PC-3 (cell line): ENCODE results near the gene IL9. TPM values are rescaled to one million over a fixed set of nuclear protein-coding genes. Genes with fewer than 3 reads are reported as not detected.

Experiments used
- ATAC-seq: fragments of 200-7000 bp; cut with Tn5 transposase; 2 replicates; pipeline ENCODE4 v1.9.1; 2020; ENCODE audit warnings: mild to moderate bottlenecking, moderate library complexity
- Bru-seq: library from RNA; stranded (reverse); fragments of 400-500 nt; gene quantifications from one replicate; lab custom pipeline; 2021; lab: Mats Ljungman, UMichigan
- BruChase-seq, 2 experiments: library from RNA; stranded (reverse); fragments of 400-500 nt; gene quantifications; one replicate each; lab custom pipeline; 2021; lab: Mats Ljungman, UMichigan
- BruUV-seq: library from RNA; stranded (reverse); fragments of 400-500 nt; replicated peaks from 2 replicates; lab custom pipeline; 2021; lab: Mats Ljungman, UMichigan
- CTCF ChIA-PET: fragments of 300-600 bp; sonication (Branson Sonifier 250); formaldehyde crosslinking; loops from one replicate; lab custom pipeline; 2022; ENCODE audit warnings: antibody characterized with exemption; lab: Charles Lee
- POLR2A ChIA-PET: fragments of 300-600 bp; sonication (Branson Sonifier 250); formaldehyde crosslinking; loops from one replicate; lab custom pipeline; 2022; ENCODE audit warnings: antibody characterized with exemption; ENCODE audit not compliant: unreplicated experiment; lab: Charles Lee
- DNase-seq: peaks from one replicate; pipeline ENCODE4 v3.0.0-alpha.2; 2015
- H2AFZ ChIP-seq: fragments of 300-600 bp; sonication (generic); 2 replicates; pipeline ENCODE4 v1.6.0; 2016; ENCODE audit warnings: antibody characterized with exemption, low read length
- H3F3A ChIP-seq: fragments of 300-600 bp; sonication (generic); one replicate; pipeline ENCODE4 v1.6.0; 2017; ENCODE audit warnings: antibody characterized with exemption, low read length, control low read depth, mild to moderate bottlenecking; ENCODE audit not compliant: unreplicated experiment
- H3K27ac ChIP-seq: fragments of 300-600 bp; sonication (generic); 2 replicates; pipeline ENCODE4 v1.5.1; 2016; ENCODE audit warnings: mild to moderate bottlenecking, low read length
- H3K27me3 ChIP-seq: fragments of 300-600 bp; sonication (generic); 2 replicates; pipeline ENCODE4 v1.6.1; 2016; ENCODE audit warnings: low read length, mixed read lengths
- H3K36me3 ChIP-seq: fragments of 300-600 bp; sonication (generic); 2 replicates; pipeline ENCODE4 v1.6.1; 2016; ENCODE audit warnings: low read depth, mixed run types, low read length, mixed read lengths
- H3K4me1 ChIP-seq: fragments of 300-600 bp; sonication (generic); 2 replicates; pipeline ENCODE4 v1.5.1; 2016; ENCODE audit warnings: low read length; ENCODE audit not compliant: insufficient read depth
- H3K4me2 ChIP-seq: fragments of 300-600 bp; sonication (generic); 2 replicates; pipeline ENCODE4 v1.6.0; 2016; ENCODE audit warnings: low read length
- H3K4me3 ChIP-seq: fragments of 300-600 bp; sonication (generic); 2 replicates; pipeline ENCODE4 v1.5.1; 2016; ENCODE audit warnings: mild to moderate bottlenecking, low read length, mixed read lengths
- H3K79me2 ChIP-seq: fragments of 300-600 bp; sonication (generic); 2 replicates; pipeline ENCODE4 v1.6.1; 2017; ENCODE audit warnings: low read length, mixed read lengths
- H3K9ac ChIP-seq: fragments of 300-600 bp; sonication (generic); 2 replicates; pipeline ENCODE4 v1.6.0; 2016; ENCODE audit warnings: mild to moderate bottlenecking, low read length
- H3K9me2 ChIP-seq: fragments of 300-600 bp; sonication (generic); replicated peaks from 2 replicates; pipeline ENCODE4 v1.6.1; 2016; ENCODE audit warnings: mixed run types, low read length, mixed read lengths
- H3K9me3 ChIP-seq: fragments of 300-600 bp; sonication (generic); 2 replicates; pipeline ENCODE4 v1.6.1; 2016; ENCODE audit warnings: low read length, mixed read lengths
- H4K20me1 ChIP-seq: fragments of 300-600 bp; sonication (generic); 2 replicates; pipeline ENCODE4 v1.6.1; 2016; ENCODE audit warnings: low read length, mixed read lengths
- EZH2 ChIP-seq: fragments of 300-600 bp; sonication (generic); IDR thresholded peaks from one replicate; pipeline ENCODE4 v1.6.1; 2017; ENCODE audit warnings: antibody characterized with exemption, mild to moderate bottlenecking, low read length; ENCODE audit not compliant: unreplicated experiment
- EZH2phosphoT487 ChIP-seq: fragments of 300-600 bp; sonication (generic); IDR thresholded peaks from 2 replicates; pipeline ENCODE4 v1.6.1; 2018; ENCODE audit warnings: mild to moderate bottlenecking, antibody characterized with exemption, low read length, borderline replicate concordance
- intact Hi-C: fragments of 100-400 bp; cut with micrococcal nuclease; formaldehyde crosslinking; loops from 2 replicates; pipeline ENCODE4 v1.9.0; 2023
- long read RNA-seq: library from polyadenylated mRNA; unstranded; transcript quantifications from one replicate; pipeline ENCODE4 v2.0.0, GENCODE V29; 2021; ENCODE audit not compliant: unreplicated experiment
- total RNA-seq: library from RNA; depleted of rRNA; stranded (reverse); fragments of >200 nt; gene quantifications from 2 replicates; pipeline ENCODE4 v1.2.3, GENCODE V29; 2014; rRNA removed
- TF ChIP-seq, protein P1 (sequence below): fragments of 300-600 bp; sonication (generic); conservative IDR thresholded peaks from 2 replicates; pipeline ENCODE4 v1.5.1; 2017; ENCODE audit warnings: antibody characterized with exemption, low read depth, mild to moderate bottlenecking, low read length

Gene IL9
- total RNA-seq (not detected in 2 replicates), Bru-seq, nascent RNA (not detected), BruChase-seq, experiment 1, labeled RNA remaining after a 6-hour chase (not detected), BruChase-seq, experiment 2, labeled RNA remaining after a 2-hour chase (not detected)
- long read RNA-seq = 0 reads

DNA sequence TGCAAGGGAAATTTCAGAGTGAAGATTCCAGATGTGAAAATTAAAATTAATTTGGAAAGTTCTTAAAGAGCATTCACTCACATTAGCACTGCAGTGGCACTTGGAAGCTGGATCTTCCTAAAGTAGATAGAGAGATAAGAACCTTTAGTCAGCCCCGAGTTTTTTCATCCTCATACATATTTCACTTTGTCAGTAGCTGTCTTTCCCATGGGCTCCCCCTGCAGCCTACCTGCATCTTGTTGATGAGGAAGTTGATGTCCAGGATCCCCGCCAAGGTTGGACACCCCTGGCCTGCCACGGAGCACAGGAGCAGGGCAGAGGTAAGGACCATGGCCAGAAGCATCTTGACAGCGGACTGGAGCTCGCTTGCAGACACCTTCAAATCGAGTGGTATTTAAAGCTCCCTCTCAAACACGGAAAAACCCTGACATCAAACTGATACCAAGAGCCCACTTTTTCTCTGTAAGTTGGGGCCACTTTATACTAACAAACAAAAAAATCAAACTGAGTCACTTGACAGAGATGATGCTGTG is at the start of gene IL9:
Gene IL9 (minus strand): TSS at position 368 of the 533 bp plus-strand sequence. CDS start 25 bp downstream, at position 343.
- H3K4me2 ChIP-seq = no peak within 1 kb of the TSS
- BruUV-seq = no TSS peak

DNA sequence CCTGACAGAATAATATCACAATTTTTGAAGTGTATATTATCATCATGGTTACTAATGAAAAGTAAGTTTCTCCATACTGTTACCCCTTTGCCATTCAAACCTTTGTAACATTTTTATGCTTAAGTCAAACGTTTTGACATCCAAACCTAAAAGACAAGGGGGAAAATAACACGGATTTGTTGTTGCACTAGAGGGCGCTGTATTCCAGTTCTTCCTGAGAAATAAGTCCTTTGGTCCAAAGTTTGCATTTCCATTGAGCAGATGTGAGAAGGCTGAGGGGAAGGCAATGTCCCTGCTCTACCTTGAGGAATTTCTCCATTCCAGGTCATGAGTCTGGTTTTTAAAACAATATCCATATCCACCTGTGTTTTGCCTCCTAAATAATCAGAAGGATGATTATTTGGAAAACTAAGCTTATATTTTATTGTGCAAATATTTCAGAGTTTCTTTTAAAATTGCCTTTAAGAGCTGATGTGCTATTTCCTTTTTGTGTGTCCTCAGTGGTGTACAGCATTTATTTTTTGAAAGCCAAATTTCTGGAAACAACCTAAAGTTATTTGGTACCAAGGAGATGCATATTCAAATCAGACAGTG is 49.4 kb upstream of the IL9 start:
- POLR2A ChIA-PET = no interaction called here
- Histone ChIP-seq H3K4me2 (no peak overlapping the region), H3K9me3 (no peaks in the 10 kb centered on the region), H3F3A (no peaks in the 10 kb centered on the region), H3K79me2 (no peaks in the 10 kb centered on the region), H3K4me3 (no peak overlapping the region), H3K36me3 (no peaks in the 10 kb centered on the region), H3K27me3 (no peaks in the 10 kb centered on the region), H4K20me1 (no peaks in the 10 kb centered on the region), H2AFZ (no peak overlapping the region), H3K27ac (no peak overlapping the region), H3K9ac (no peak overlapping the region), H3K9me2 (no peaks in the 10 kb centered on the region), H3K4me1 (no peaks in the 10 kb centered on the region)
- BruUV-seq = no TSS peak
- DNase-seq = peak; percentile 80
- ATAC-seq = peak; percentile 46
- intact Hi-C loops = loop anchor here (1.0 to 2.0 kb wide), 4 partner anchors 117 to 268 kb away; no protein-coding TSS in a partner anchor
- TF ChIP-seq, protein P1, sequence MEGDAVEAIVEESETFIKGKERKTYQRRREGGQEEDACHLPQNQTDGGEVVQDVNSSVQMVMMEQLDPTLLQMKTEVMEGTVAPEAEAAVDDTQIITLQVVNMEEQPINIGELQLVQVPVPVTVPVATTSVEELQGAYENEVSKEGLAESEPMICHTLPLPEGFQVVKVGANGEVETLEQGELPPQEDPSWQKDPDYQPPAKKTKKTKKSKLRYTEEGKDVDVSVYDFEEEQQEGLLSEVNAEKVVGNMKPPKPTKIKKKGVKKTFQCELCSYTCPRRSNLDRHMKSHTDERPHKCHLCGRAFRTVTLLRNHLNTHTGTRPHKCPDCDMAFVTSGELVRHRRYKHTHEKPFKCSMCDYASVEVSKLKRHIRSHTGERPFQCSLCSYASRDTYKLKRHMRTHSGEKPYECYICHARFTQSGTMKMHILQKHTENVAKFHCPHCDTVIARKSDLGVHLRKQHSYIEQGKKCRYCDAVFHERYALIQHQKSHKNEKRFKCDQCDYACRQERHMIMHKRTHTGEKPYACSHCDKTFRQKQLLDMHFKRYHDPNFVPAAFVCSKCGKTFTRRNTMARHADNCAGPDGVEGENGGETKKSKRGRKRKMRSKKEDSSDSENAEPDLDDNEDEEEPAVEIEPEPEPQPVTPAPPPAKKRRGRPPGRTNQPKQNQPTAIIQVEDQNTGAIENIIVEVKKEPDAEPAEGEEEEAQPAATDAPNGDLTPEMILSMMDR = peak; percentile 80
- TF ChIP-seq EZH2 = no peak
- CTCF ChIA-PET = interaction anchor here (0.6 kb wide), 1 partner anchor 119 kb away, joined by 3 read pairs; no protein-coding TSS in a partner anchor

More for the DNA sequence above, at the start of gene IL9:
- intact Hi-C loops = no loop called here
- ChIA-PET CTCF (no interaction called here), POLR2A (no interaction called here)
- Histone ChIP-seq H4K20me1 (no peaks in the 10 kb centered on the region), H3K27ac (no peak within 1 kb of the TSS), H3K79me2 (no peaks in the 10 kb centered on the region), H3K27me3 (no peaks in the 10 kb centered on the region), H3K4me1 (no peaks in the 10 kb centered on the region), H2AFZ (no peak within 1 kb of the TSS), H3K4me3 (no peak within 1 kb of the TSS), H3K36me3 (no peaks in the 10 kb centered on the region), H3K9ac (no peak within 1 kb of the TSS), H3F3A (no peaks in the 10 kb centered on the region), H3K9me2 (no peaks in the 10 kb centered on the region), H3K9me3 (no peaks in the 10 kb centered on the region)
- TF ChIP-seq, protein P1 = no peak
- TF ChIP-seq EZH2phosphoT487 = no peak
- TF ChIP-seq EZH2 = no peak
- peak; percentile 9 for DNase-seq
- no peak for ATAC-seq

DNA sequence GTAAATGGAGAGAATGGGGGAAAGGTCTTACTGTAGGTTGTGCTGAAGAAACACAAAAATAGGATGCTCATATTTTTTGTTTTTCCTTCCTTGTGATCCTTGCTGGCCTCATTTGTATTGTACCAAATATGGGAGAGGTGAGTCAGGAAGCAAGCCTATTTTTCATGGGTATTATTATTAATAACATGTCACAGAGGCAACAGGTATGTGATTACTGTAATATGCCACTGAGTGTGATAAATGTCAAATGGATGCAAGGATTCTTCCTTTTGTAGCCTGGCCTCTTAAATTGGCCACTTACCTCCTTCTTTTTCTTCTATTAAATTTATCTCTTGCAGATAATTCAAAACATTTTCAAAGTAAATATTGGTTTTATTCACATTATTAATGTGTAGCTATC is 48.9 kb upstream of the IL9 start:
- CTCF ChIA-PET = no interaction called here

More for the DNA sequence above, 48.9 kb upstream of the IL9 start:
- H4K20me1 ChIP-seq = no peaks in the 10 kb centered on the region
- DNase-seq (no peak), ATAC-seq (no peak)
- H3K9me2 ChIP-seq = no peaks in the 10 kb centered on the region
- no peak overlapping the region for H3K9ac ChIP-seq
- H3K9me3 ChIP-seq = no peaks in the 10 kb centered on the region
- no TSS peak for BruUV-seq
- no peak overlapping the region for H2AFZ ChIP-seq
- no peaks in the 10 kb centered on the region for H3K27me3 ChIP-seq
- no peak overlapping the region for H3K27ac ChIP-seq
- intact Hi-C loops = loop anchor here (2.0 kb wide), 2 partner anchors 230 to 268 kb away; no protein-coding TSS in a partner anchor
- no peaks in the 10 kb centered on the region for H3K36me3 ChIP-seq
- H3K4me3 ChIP-seq = no peak overlapping the region
- no peaks in the 10 kb centered on the region for H3K4me1 ChIP-seq
- H3K4me2 ChIP-seq = no peak overlapping the region
- H3K79me2 ChIP-seq = no peaks in the 10 kb centered on the region
- TF ChIP-seq, protein P1 = no peak
- no peak for TF ChIP-seq EZH2
- no peak for TF ChIP-seq EZH2phosphoT487
- H3F3A ChIP-seq = no peaks in the 10 kb centered on the region
- POLR2A ChIA-PET = no interaction called here
